Inflammatory macrophage treated with lipopolysaccharide for 1 hour (primary cell): Measurements from ENCODE around the gene ABHD11.

Experiments used
- DNase-seq, 2 donors: peaks; one replicate each; pipeline ENCODE4 v3.0.0-alpha.2; 2020 to 2022

The ABHD11 gene

GRCh38 chr7:73700581-73701134 is 37.9 kb downstream of the ABHD11 start:
- DNase-seq = no peak

GRCh38 chr7:73700069-73700423 is 38.6 kb downstream of the ABHD11 start:
- DNase-seq = no peak

GRCh38 chr7:73699370-73700068 is 39.1 kb downstream of the ABHD11 start:
- DNase-seq = no peak

GRCh38 chr7:73698410-73698809 is 40.2 kb downstream of the ABHD11 start:
- DNase-seq = no peak

- no peak for DNase-seq
Measured at GRCh38 chr7:73696372-73696771, 42.2 kb downstream of the ABHD11 start.

- no peak for DNase-seq
Measured at GRCh38 chr7:73690646-73691045, 48.0 kb downstream of the ABHD11 start.

GRCh38 chr7:73688288-73688687 is 50.3 kb downstream of the ABHD11 start:
- DNase-seq = no peak
